ENCODE results near the gene ZBTB44. TPM values are rescaled to one million over a fixed set of nuclear protein-coding genes. Genes with fewer than 3 reads are reported as not detected.

The ZBTB44 gene
- total RNA-seq, 1 experiment from 2014 or later, result 32.5 TPM

GRCh38 chr11:130308886-130309285 lies 5.8 kb downstream of the ZBTB44 start:
- BruUV-seq (replicated peaks), result no TSS peak
- no peak overlapping the region for H3K9ac ChIP-seq (ENCODE audit: low read length)
- no peaks in the 10 kb centered on the region for H3K9me2 ChIP-seq (ENCODE audit: insufficient read depth)
- peaks cover 0 to 10% of the 10 kb centered on the region in 2 experiments; a peak in 3 of 4 replicates for H3K4me1 ChIP-seq (ENCODE audit: control insufficient read depth in 1 of 2, insufficient read depth in 2 of 2, low read length in 2 of 2)
- ATAC-seq (no peak), DNase-seq (ENCODE audit: low read depth, low spot score) (no peak)
- no peak overlapping the region for H3K4me2 ChIP-seq (ENCODE audit: low read length)
- no peaks in the 10 kb centered on the region for H3K9me3 ChIP-seq (ENCODE audit: control insufficient read depth in 1 of 2, insufficient read depth in 1 of 2, low read depth in 1 of 2, low read length in 2 of 2)
- ChIA-PET RAD21 (ENCODE audit: low non-redundant PET in 1 of 2, low total read pairs in 2 of 2, uncharacterized antibody in 2 of 2, unreplicated experiment in 2 of 2) (no interaction called here), CTCF (no interaction called here), POLR2A (no interaction called here)
- no peaks in the 10 kb centered on the region for H3K27me3 ChIP-seq (ENCODE audit: insufficient read depth, low read length)
- no peak overlapping the region for H2AFZ ChIP-seq (ENCODE audit: low read depth, low read length, poor library complexity, severe bottlenecking)
- H3K27ac ChIP-seq (ENCODE audit: low read depth, low read length), result no peak overlapping the region
- intact Hi-C loops (cut with micrococcal nuclease), result no loop called here
- peaks cover 0 to 8% of the 10 kb centered on the region in 2 experiments; a peak in 1 of 4 replicates for H3K36me3 ChIP-seq (ENCODE audit: control insufficient read depth in 1 of 2, insufficient read depth in 2 of 2, low read length in 2 of 2)
- no peaks in the 10 kb centered on the region for H4K20me1 ChIP-seq (ENCODE audit: insufficient read depth)
- peaks cover 64% of the 10 kb centered on the region for H3K79me2 ChIP-seq (ENCODE audit: insufficient read depth, low read length)
- TF ChIP-seq CTCF (IDR thresholded peaks at IDR 0.05 in 2 of 3, conservative IDR thresholded peaks at IDR 0.05 in 1 of 3; ENCODE audit: borderline replicate concordance in 1 of 3, insufficient read depth in 1 of 3, low read depth in 2 of 3, low read length in 2 of 3) (no peak), POLR2A (IDR thresholded peaks at IDR 0.05; ENCODE audit: borderline replicate concordance, extremely low read depth, insufficient read depth, insufficient read length) (no peak), EGR1 (IDR thresholded peaks at IDR 0.05; ENCODE audit: low read depth) (no peak), ZFX (IDR thresholded peaks at IDR 0.05) (no peak)
- H3K4me3 ChIP-seq (replicated peaks in 1 of 2; ENCODE audit: low read depth in 1 of 2, low read length in 2 of 2), result no peak overlapping the region

GRCh38 chr11:130308059-130308458 lies 6.7 kb downstream of the ZBTB44 start:
- DNase-seq (ENCODE audit: low read depth, low spot score) (no peak), ATAC-seq (no peak)
- ChIA-PET RAD21 (ENCODE audit: low non-redundant PET in 1 of 2, low total read pairs in 2 of 2, uncharacterized antibody in 2 of 2, unreplicated experiment in 2 of 2) (no interaction called here), POLR2A (no interaction called here), CTCF (no interaction called here)
- Histone ChIP-seq H4K20me1 (ENCODE audit: insufficient read depth) (no peaks in the 10 kb centered on the region), H3K4me1 (ENCODE audit: control insufficient read depth in 1 of 2, insufficient read depth in 2 of 2, low read length in 2 of 2) (peaks cover 0 to 5% of the 10 kb centered on the region in 2 experiments; a peak in 3 of 4 replicates), H3K4me3 (replicated peaks in 1 of 2; ENCODE audit: low read depth in 1 of 2, low read length in 2 of 2) (no peak overlapping the region), H3K9me3 (ENCODE audit: control insufficient read depth in 1 of 2, insufficient read depth in 1 of 2, low read depth in 1 of 2, low read length in 2 of 2) (no peaks in the 10 kb centered on the region), H3K9ac (ENCODE audit: low read length) (no peak overlapping the region), H3K36me3 (ENCODE audit: control insufficient read depth in 1 of 2, insufficient read depth in 2 of 2, low read length in 2 of 2) (peaks cover 0 to 8% of the 10 kb centered on the region in 2 experiments; a peak in 1 of 4 replicates), H3K79me2 (ENCODE audit: insufficient read depth, low read length) (peaks cover 55% of the 10 kb centered on the region), H3K4me2 (ENCODE audit: low read length) (no peak overlapping the region), H2AFZ (ENCODE audit: low read depth, low read length, poor library complexity, severe bottlenecking) (no peak overlapping the region), H3K27ac (ENCODE audit: low read depth, low read length) (no peak overlapping the region), H3K27me3 (ENCODE audit: insufficient read depth, low read length) (no peaks in the 10 kb centered on the region), H3K9me2 (ENCODE audit: insufficient read depth) (no peaks in the 10 kb centered on the region)
- intact Hi-C loops (cut with micrococcal nuclease), result no loop called here
- no peak for TF ChIP-seq EZH2 (IDR thresholded peaks at IDR 0.05)
- no peak for TF ChIP-seq SRF (IDR thresholded peaks at IDR 0.05; ENCODE audit: low read depth)
- TF ChIP-seq CEBPB (IDR thresholded peaks at IDR 0.05; ENCODE audit: low read depth), result no peak
- TF ChIP-seq ZNF274 (IDR thresholded peaks at IDR 0.05; ENCODE audit: low read depth, low read length), result no peak
- TF ChIP-seq YY1 (IDR thresholded peaks at IDR 0.05; ENCODE audit: extremely low read depth, insufficient replicate concordance, low read depth, low read length), result no peak
- TF ChIP-seq FOSL1 (IDR thresholded peaks at IDR 0.05; ENCODE audit: low read depth), result no peak
- TF ChIP-seq TCF7L2 (IDR thresholded peaks at IDR 0.05; ENCODE audit: borderline replicate concordance, extremely low read depth, insufficient read depth, insufficient read length), result no peak
- no peak for TF ChIP-seq POLR2A (IDR thresholded peaks at IDR 0.05; ENCODE audit: borderline replicate concordance, extremely low read depth, insufficient read depth, insufficient read length)
- TF ChIP-seq EGR1 (IDR thresholded peaks at IDR 0.05; ENCODE audit: low read depth), result no peak
- no peak for TF ChIP-seq REST (IDR thresholded peaks at IDR 0.05; ENCODE audit: low read depth)
- no TSS peak for BruUV-seq (replicated peaks)
